Mesendoderm (in vitro differentiated cells): ENCODE results near the gene TOP2B.

Source experiments
- DNase-seq: peaks from one replicate; pipeline ENCODE4 v3.0.0; 2013
- H2AK5ac ChIP-seq: 2 replicates; pipeline ENCODE4 v1.6.1; 2013; ENCODE audit warnings: low read length, inconsistent platforms
- H2BK120ac ChIP-seq: 2 replicates; pipeline ENCODE4 v1.6.1; 2013; ENCODE audit warnings: low read depth, mild to moderate bottlenecking, low read length, moderate library complexity, mixed read lengths
- H2BK15ac ChIP-seq: replicated peaks from 2 replicates; pipeline ENCODE4 v1.6.1; 2013; ENCODE audit warnings: low read depth, mild to moderate bottlenecking, moderate library complexity
- H2BK5ac ChIP-seq: 2 replicates; pipeline ENCODE4 v1.6.1; 2013; ENCODE audit warnings: low read length, inconsistent platforms
- H3K18ac ChIP-seq: 2 replicates; pipeline ENCODE4 v1.6.1; 2013; ENCODE audit warnings: mild to moderate bottlenecking, low read length, mixed read lengths
- H3K23ac ChIP-seq: one replicate; pipeline ENCODE4 v1.6.1; 2013; ENCODE audit warnings: low read length
- H3K27ac ChIP-seq: 2 replicates; pipeline ENCODE4 v1.5.1; 2013; ENCODE audit warnings: low read depth, mild to moderate bottlenecking, inconsistent platforms, low read length, moderate library complexity
- H3K27me3 ChIP-seq: 2 replicates; pipeline ENCODE4 v1.6.1; 2013; ENCODE audit warnings: low read length, control low read depth, mild to moderate bottlenecking, inconsistent platforms; ENCODE audit not compliant: insufficient read depth, poor library complexity
- H3K36me3 ChIP-seq: 2 replicates; pipeline ENCODE4 v1.6.1; 2013; ENCODE audit warnings: low read length, inconsistent platforms; ENCODE audit not compliant: control insufficient read depth, insufficient read depth
- H3K4ac ChIP-seq: one replicate; pipeline ENCODE4 v1.6.1; 2013; ENCODE audit warnings: low read depth, mild to moderate bottlenecking, low read length, moderate library complexity
- H3K4me1 ChIP-seq: 2 replicates; pipeline ENCODE4 v1.6.1; 2013; ENCODE audit warnings: low read depth, low read length, inconsistent platforms; ENCODE audit not compliant: control insufficient read depth
- H3K4me2 ChIP-seq: 2 replicates; pipeline ENCODE4 v1.6.1; 2013; ENCODE audit warnings: low read length
- H3K4me3 ChIP-seq: 2 replicates; pipeline ENCODE4 v1.5.1; 2013; ENCODE audit warnings: mild to moderate bottlenecking, low read length
- H3K56ac ChIP-seq: one replicate; pipeline ENCODE4 v1.6.1; 2013; ENCODE audit warnings: low read length
- H3K79me1 ChIP-seq: 2 replicates; pipeline ENCODE4 v1.6.1; 2013; ENCODE audit warnings: low read length, inconsistent platforms
- H3K79me2 ChIP-seq: 2 replicates; pipeline ENCODE4 v1.6.1; 2013; ENCODE audit warnings: mild to moderate bottlenecking, low read length; ENCODE audit not compliant: control insufficient read depth, insufficient read depth
- H3K9ac ChIP-seq: 2 replicates; pipeline ENCODE4 v1.6.1; 2013; ENCODE audit warnings: low read length, inconsistent platforms
- H4K5ac ChIP-seq: one replicate; pipeline ENCODE4 v1.6.1; 2013; ENCODE audit warnings: low read length
- H4K8ac ChIP-seq: one replicate; pipeline ENCODE4 v1.6.1; 2013; ENCODE audit warnings: low read depth, mild to moderate bottlenecking, control low read depth, low read length, moderate library complexity
- WGBS: extraction: QIAGEN DNeasy Blood & Tissue Kit; methylation state at CpG from one replicate; pipeline ENCODE4 v1.1.7; 2013; ENCODE audit warnings: low lambda C conversion rate, missing lambda C conversion rate; ENCODE audit not compliant: insufficient coverage; ENCODE audit errors: extremely low coverage; 5-methylcytosine and 5-hydroxymethylcytosine counted together

Gene TOP2B

DNA sequence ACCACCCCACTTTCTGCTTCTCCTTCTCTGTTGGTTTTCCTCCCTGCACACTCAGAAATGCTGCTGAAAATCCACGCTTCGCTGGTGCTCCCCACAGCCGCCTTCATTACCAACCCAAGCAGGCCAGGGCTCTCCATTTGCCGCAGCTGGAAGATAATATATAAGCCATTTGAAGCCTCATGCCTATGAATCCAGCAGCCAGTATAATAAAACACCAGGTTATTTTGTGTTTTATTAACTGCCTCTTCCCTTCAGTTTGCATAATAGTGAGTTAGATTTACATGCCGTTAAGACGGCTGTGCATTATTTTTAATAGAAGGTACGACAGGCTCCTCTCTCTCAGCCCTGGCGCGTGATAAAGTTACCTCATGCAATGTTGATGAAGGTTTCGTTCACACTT is 86.6 kb downstream of the TOP2B start:
- Histone ChIP-seq H3K9ac (no peak overlapping the region), H3K27ac (no peak overlapping the region), H3K79me2 (no peaks in the 10 kb centered on the region), H3K18ac (no peak overlapping the region), H2AK5ac (no peak overlapping the region), H3K36me3 (no peaks in the 10 kb centered on the region), H4K8ac (no peak overlapping the region), H2BK15ac (no peak overlapping the region), H3K4me3 (no peak overlapping the region), H2BK5ac (no peak overlapping the region), H3K27me3 (no peaks in the 10 kb centered on the region), H3K4ac (no peak overlapping the region), H3K79me1 (no peaks in the 10 kb centered on the region), H3K23ac (no peak overlapping the region), H4K5ac (no peak overlapping the region), H2BK120ac (no peak overlapping the region), H3K4me1 (no peaks in the 10 kb centered on the region), H3K56ac (no peak overlapping the region), H3K4me2 (no peak overlapping the region)
- DNase-seq, result no peak
- no CpG with 5 or more reads among the region's 10 CpGs for WGBS

DNA sequence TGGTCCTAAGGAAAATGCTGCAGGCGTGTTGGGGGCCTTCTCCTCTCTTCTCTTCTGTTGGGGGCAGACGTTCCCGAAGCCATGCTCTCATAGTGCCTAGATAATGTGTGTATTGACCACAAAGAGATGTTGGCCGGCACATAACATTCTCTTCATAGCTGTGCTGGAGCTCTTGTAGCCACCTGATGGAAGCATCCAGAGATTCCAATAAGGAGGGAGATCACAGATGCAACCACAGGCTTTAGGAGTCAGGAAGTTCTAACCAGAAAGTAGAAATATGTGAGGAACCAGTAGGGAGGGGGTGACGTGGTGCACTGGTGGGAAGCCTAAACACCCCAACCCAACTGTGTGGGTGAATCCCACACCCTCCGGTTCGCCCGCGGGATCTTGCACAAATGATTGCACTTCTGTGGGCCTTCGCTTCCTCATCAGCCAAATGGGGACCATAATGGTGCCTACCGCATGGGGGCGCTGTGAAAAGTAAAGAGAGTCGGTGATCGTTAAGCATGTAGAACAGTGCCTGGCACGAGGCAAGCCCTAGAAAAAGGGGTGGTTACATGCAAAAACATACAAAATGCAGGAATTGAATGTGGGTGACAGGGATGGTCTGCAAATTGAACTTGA is 87.8 kb downstream of the TOP2B start:
- no peaks in the 10 kb centered on the region for H3K79me2 ChIP-seq
- no peak overlapping the region for H3K4me2 ChIP-seq
- no peak overlapping the region for H3K56ac ChIP-seq
- H3K23ac ChIP-seq, result no peak overlapping the region
- H3K79me1 ChIP-seq, result no peaks in the 10 kb centered on the region
- no CpG with 5 or more reads among the region's 15 CpGs for WGBS
- no peak overlapping the region for H3K9ac ChIP-seq
- H3K4me1 ChIP-seq, result no peaks in the 10 kb centered on the region
- H3K4ac ChIP-seq, result no peak overlapping the region
- no peaks in the 10 kb centered on the region for H3K36me3 ChIP-seq
- no peak for DNase-seq
- no peak overlapping the region for H2BK5ac ChIP-seq
- no peaks in the 10 kb centered on the region for H3K27me3 ChIP-seq
- H4K5ac ChIP-seq, result no peak overlapping the region
- H2BK15ac ChIP-seq, result no peak overlapping the region
- H3K27ac ChIP-seq, result no peak overlapping the region
- H3K18ac ChIP-seq, result no peak overlapping the region
- no peak overlapping the region for H2BK120ac ChIP-seq
- H3K4me3 ChIP-seq, result no peak overlapping the region
- H4K8ac ChIP-seq, result no peak overlapping the region
- H2AK5ac ChIP-seq, result no peak overlapping the region

DNA sequence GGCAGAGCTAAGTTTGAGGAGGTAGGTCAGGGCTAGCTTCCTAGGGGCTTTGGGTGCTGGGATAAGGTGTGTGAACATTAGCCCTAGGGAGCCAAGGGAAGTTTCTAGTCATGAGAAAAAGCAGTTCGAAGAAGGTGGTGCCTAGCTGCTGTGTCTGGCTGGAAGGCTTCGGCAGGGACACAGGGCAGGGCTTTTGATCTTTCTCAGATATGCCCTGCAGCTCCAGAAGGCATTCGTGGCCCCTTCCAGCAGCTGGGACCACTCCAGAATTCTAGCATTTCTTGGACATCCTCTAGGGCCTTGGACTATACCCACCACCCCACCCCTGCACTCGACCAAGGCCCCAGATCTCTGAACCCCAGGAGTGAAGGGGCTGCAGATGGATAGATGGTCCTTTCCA is 88.6 kb downstream of the TOP2B start:
- Histone ChIP-seq H3K4ac (no peak overlapping the region), H3K36me3 (no peaks in the 10 kb centered on the region), H3K4me3 (no peak overlapping the region), H3K9ac (no peak overlapping the region), H2BK120ac (no peak overlapping the region), H3K4me2 (no peak overlapping the region), H3K23ac (no peak overlapping the region), H4K5ac (no peak overlapping the region), H3K56ac (no peak overlapping the region), H3K18ac (no peak overlapping the region), H3K79me2 (no peaks in the 10 kb centered on the region), H2AK5ac (no peak overlapping the region), H2BK15ac (no peak overlapping the region), H2BK5ac (no peak overlapping the region), H4K8ac (no peak overlapping the region), H3K4me1 (no peaks in the 10 kb centered on the region), H3K27ac (no peak overlapping the region), H3K79me1 (no peaks in the 10 kb centered on the region), H3K27me3 (no peaks in the 10 kb centered on the region)
- no CpG with 5 or more reads among the region's 4 CpGs for WGBS
- DNase-seq, result no peak

DNA sequence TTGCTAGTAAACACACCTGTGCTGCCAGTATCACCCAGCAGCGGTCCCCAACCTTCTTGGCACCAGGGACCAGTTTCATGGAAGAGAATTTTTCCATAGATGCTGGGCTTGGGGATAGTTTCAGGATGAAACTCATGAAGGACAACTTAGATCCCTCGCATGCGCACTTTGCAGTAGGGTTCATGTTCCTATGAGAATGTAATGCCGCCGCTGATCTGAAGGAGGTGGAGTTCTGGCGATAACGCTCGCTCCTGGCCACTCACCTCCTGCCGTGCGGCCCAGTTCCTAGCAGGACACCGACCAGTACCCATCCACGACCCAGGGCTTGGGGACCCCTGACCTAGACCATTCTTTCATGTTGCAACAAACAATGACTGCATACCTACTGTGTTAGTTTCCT is 89.7 kb downstream of the TOP2B start:
- no CpG with 5 or more reads among the region's 12 CpGs for WGBS
- Histone ChIP-seq H3K79me2 (no peaks in the 10 kb centered on the region), H3K4ac (no peak overlapping the region), H2BK15ac (no peak overlapping the region), H3K4me3 (no peak overlapping the region), H3K27ac (no peak overlapping the region), H3K23ac (no peak overlapping the region), H3K18ac (no peak overlapping the region), H3K56ac (no peak overlapping the region), H3K9ac (no peak overlapping the region), H2BK120ac (no peak overlapping the region), H3K4me1 (no peaks in the 10 kb centered on the region), H2BK5ac (no peak overlapping the region), H4K5ac (no peak overlapping the region), H3K79me1 (no peaks in the 10 kb centered on the region), H3K27me3 (no peaks in the 10 kb centered on the region), H3K36me3 (no peaks in the 10 kb centered on the region), H4K8ac (no peak overlapping the region), H3K4me2 (no peak overlapping the region), H2AK5ac (no peak overlapping the region)
- DNase-seq, result no peak

DNA sequence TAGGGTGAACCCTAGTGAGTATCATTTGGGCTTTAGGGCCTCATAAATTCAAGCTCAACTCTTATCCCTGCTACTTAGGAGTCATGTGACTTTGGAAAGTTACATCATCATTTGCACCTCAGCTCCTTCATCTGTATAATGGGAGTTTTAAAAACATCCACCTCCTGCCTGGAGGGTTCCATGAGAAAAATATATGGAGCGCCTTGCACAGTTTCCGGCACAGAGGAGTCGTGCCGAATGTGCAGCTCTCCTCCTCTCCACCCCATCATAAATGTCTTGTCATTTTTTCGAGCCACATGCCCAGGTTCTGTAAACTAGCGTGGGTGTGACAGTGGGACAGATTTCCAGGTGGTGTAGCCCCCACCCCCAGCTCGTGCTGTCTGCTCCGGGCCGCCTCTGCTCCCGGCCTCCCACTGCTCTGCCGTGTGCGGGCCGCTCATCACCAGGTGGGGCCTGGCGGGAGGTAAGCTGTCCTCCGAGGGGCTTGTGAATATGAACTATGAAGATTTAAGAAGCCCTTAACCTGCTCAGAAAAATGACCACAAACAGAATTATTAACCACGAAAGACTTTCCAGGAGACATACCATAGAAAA is 90.4 kb downstream of the TOP2B start:
- H3K36me3 ChIP-seq, result no peaks in the 10 kb centered on the region
- H3K4ac ChIP-seq, result no peak overlapping the region
- no peak overlapping the region for H2BK5ac ChIP-seq
- H4K5ac ChIP-seq, result no peak overlapping the region
- no peak overlapping the region for H2BK120ac ChIP-seq
- no peak overlapping the region for H2AK5ac ChIP-seq
- no CpG with 5 or more reads among the region's 16 CpGs for WGBS
- no peaks in the 10 kb centered on the region for H3K79me2 ChIP-seq
- DNase-seq, result no peak
- no peak overlapping the region for H4K8ac ChIP-seq
- H3K9ac ChIP-seq, result no peak overlapping the region
- H3K56ac ChIP-seq, result no peak overlapping the region
- H3K4me1 ChIP-seq, result no peaks in the 10 kb centered on the region
- no peak overlapping the region for H3K23ac ChIP-seq
- H3K4me2 ChIP-seq, result no peak overlapping the region
- no peak overlapping the region for H3K27ac ChIP-seq
- no peaks in the 10 kb centered on the region for H3K27me3 ChIP-seq
- no peak overlapping the region for H3K4me3 ChIP-seq
- H3K79me1 ChIP-seq, result no peaks in the 10 kb centered on the region
- H3K18ac ChIP-seq, result no peak overlapping the region
- no peak overlapping the region for H2BK15ac ChIP-seq
